H1 (cell line): ENCODE results near the gene SYTL1. TPM values are rescaled to one million over a fixed set of nuclear protein-coding genes. Genes with fewer than 3 reads are reported as not detected.
A peak's percentile ranks its signal among the peaks of the same experiment; 100 is the strongest.

ENCODE experiments used
- BACH1 ChIP-seq: IDR thresholded peaks from 2 replicates; pipeline ENCODE4 v1.6.1; 2012; ENCODE audit warnings: low read length, improper control_type of control experiment
- BCL11A ChIP-seq, 2 experiments: IDR thresholded peaks; one replicate each; pipeline ENCODE4 v1.6.1; 2011; ENCODE audit warnings: low read depth in 2 of 2, low read length in 2 of 2, mild to moderate bottlenecking in 2 of 2
- CEBPB ChIP-seq: IDR thresholded peaks from 2 replicates; pipeline ENCODE4 v1.6.1; 2012; ENCODE audit warnings: low read depth, low read length
- CHD7 ChIP-seq: fragments of 300-600 bp; sonication (generic); IDR thresholded peaks from 2 replicates; pipeline ENCODE4 v1.7.1; 2012; ENCODE audit warnings: low read length, moderate library complexity, mild to moderate bottlenecking, inconsistent platforms; ENCODE audit not compliant: insufficient replicate concordance
- CREB1 ChIP-seq: IDR thresholded peaks from 2 replicates; pipeline ENCODE4 v1.6.1; 2012; ENCODE audit warnings: inconsistent platforms
- E2F6 ChIP-seq: IDR thresholded peaks from 2 replicates; pipeline ENCODE4 v1.6.1; 2012; ENCODE audit warnings: inconsistent platforms
- JUN ChIP-seq: IDR thresholded peaks from 2 replicates; pipeline ENCODE4 v1.6.1; 2011; ENCODE audit warnings: low read depth, mild to moderate bottlenecking, improper control_type of control experiment, low read length
- MAFK ChIP-seq: IDR thresholded peaks from 2 replicates; pipeline ENCODE4 v1.6.1; 2012; ENCODE audit warnings: low read depth, mild to moderate bottlenecking, improper control_type of control experiment, low read length
- RFX5 ChIP-seq: IDR thresholded peaks from 2 replicates; pipeline ENCODE4 v1.6.1; 2011; ENCODE audit warnings: low read depth, low read length, improper control_type of control experiment, borderline replicate concordance
- SAP30 ChIP-seq: fragments of 300-600 bp; sonication (generic); IDR thresholded peaks from 2 replicates; pipeline ENCODE4 v1.7.1; 2012; ENCODE audit warnings: low read length, moderate library complexity, mild to moderate bottlenecking, inconsistent platforms; ENCODE audit not compliant: insufficient read depth, insufficient replicate concordance
- SP1 ChIP-seq: IDR thresholded peaks from 2 replicates; pipeline ENCODE4 v1.6.1; 2011; ENCODE audit warnings: low read depth, low read length
- polyA plus RNA-seq, 7 experiments: library from polyadenylated mRNA; depleted of rRNA in 3 of 7; stranded (reverse) in 5 of 7; unstranded in 2 of 7; fragments of >200 nt in 5 of 7; fragments of 200-250 nt in 2 of 7; gene quantifications; 1 replicate in 5 of 7; 2 replicates in 1 of 7; 4 replicates in 1 of 7; pipeline versions ENCODE4 v1.2.1 to v1.2.3, GENCODE V29; 2011 to 2013; ENCODE audit warnings: missing spikeins in 2 of 7, mixed read lengths in 2 of 7
- total RNA-seq: library from RNA; stranded (reverse); fragmentation: NEBNext Ultra II Directional; extraction: Animal tissue kit (Norgen Biotek cat#: 25700); gene quantifications from 2 replicates; pipeline ENCODE4 v1.2.1, GENCODE V29; 2021

Gene SYTL1
- total and polyA plus RNA-seq, 2 of the 8 experiments (the other 6 are each of a cell fraction or from before 2014, with no cell fraction given): 6.4 to 19.5 TPM

GRCh38 chr1:27351541-27352107 is 9.8 kb downstream of the SYTL1 start (continued):
- TF ChIP-seq CHD7 (no peak), BCL11A (IDR thresholded peaks at IDR 0.05; ENCODE audit: low read depth in 2 of 2, low read length in 2 of 2) (no peak), JUN (no peak), E2F6 (no peak), RFX5 (no peak), BACH1 (no peak), MAFK (no peak), CREB1 (no peak), SP1 (peak; percentile 32; the same call in 1 of the 2 replicates), CEBPB (no peak), SAP30 (no peak)
- TF ChIP-seq, all 59 proteins: peak for 2
